Spleen (tissue), 11 donors: ENCODE results near the gene S100A16. TPM values are rescaled to one million over a fixed set of nuclear protein-coding genes. Genes with fewer than 3 reads are reported as not detected.

ENCODE experiments used
- DNase-seq: peaks from one replicate; pipeline ENCODE4 v3.0.0-alpha.2; 2020
- H3K27ac ChIP-seq, 8 donors: fragments of 200-600 bp; sonication (generic) in 7 of 8; 1 replicate in 4 of 8; 2 replicates in 4 of 8; pipeline versions ENCODE4 v1.5.0 to v1.8.0; 2016 to 2021; ENCODE audit warnings: inconsistent platforms in 4 of 8, mild to moderate bottlenecking in 4 of 8, moderate library complexity in 1 of 8
- H3K27me3 ChIP-seq, 7 donors: fragments of 200-600 bp; sonication (generic) in 6 of 7; replicated peaks in 1 of 7; 1 replicate in 4 of 7; 2 replicates in 3 of 7; pipeline versions ENCODE4 v1.5.0 to v1.8.0; 2016 to 2021; ENCODE audit warnings: inconsistent platforms in 3 of 7, mild to moderate bottlenecking in 1 of 7
- H3K36me3 ChIP-seq, 6 donors: fragments of 200-600 bp; sonication (generic) in 5 of 6; 1 replicate in 4 of 6; 2 replicates in 2 of 6; pipeline versions ENCODE4 v1.5.0 to v1.8.0; 2016 to 2021; ENCODE audit warnings: inconsistent platforms in 2 of 6
- H3K4me1 ChIP-seq, 6 donors: fragments of 200-600 bp; sonication (generic) in 5 of 6; 1 replicate in 3 of 6; 2 replicates in 3 of 6; pipeline versions ENCODE4 v1.5.0 to v1.8.0; 2016 to 2021; ENCODE audit warnings: inconsistent platforms in 3 of 6
- H3K4me3 ChIP-seq, 8 donors: fragments of 200-600 bp; sonication (generic) in 7 of 8; 1 replicate in 4 of 8; 2 replicates in 4 of 8; pipeline versions ENCODE4 v1.5.0 to v1.8.0; 2016 to 2021; ENCODE audit warnings: inconsistent platforms in 4 of 8, mild to moderate bottlenecking in 4 of 8, moderate library complexity in 2 of 8
- H3K9me3 ChIP-seq, 8 donors: fragments of 200-600 bp; sonication (generic) in 7 of 8; 1 replicate in 4 of 8; 2 replicates in 4 of 8; pipeline versions ENCODE4 v1.5.0 to v1.8.0; 2016 to 2021; ENCODE audit warnings: inconsistent platforms in 4 of 8
- CTCF ChIP-seq, 11 experiments: fragments of 200-600 bp in 7 of 11; fragments of 450-650 bp in 4 of 11; sonication (generic) in 4 of 11; IDR thresholded peaks in 8 of 11; conservative IDR thresholded peaks in 3 of 11; 1 replicate in 7 of 11; 2 replicates in 4 of 11; pipeline versions ENCODE4 v1.4.0 to v1.8.0; 2016 to 2021; ENCODE audit warnings: antibody characterized with exemption in 11 of 11, inconsistent platforms in 4 of 11, mild to moderate bottlenecking in 1 of 11
- POLR2A ChIP-seq, 3 donors: fragments of 450-650 bp; IDR thresholded peaks; one replicate each; pipeline ENCODE4 v1.5.1; 2017; ENCODE audit warnings: antibody characterized with exemption in 3 of 3, mild to moderate bottlenecking in 1 of 3
- POLR2AphosphoS5 ChIP-seq, 3 donors: sonication (generic); formaldehyde crosslinking; IDR thresholded peaks; one replicate each; pipeline ENCODE4 v1.5.1; 2017; ENCODE audit warnings: antibody characterized with exemption in 3 of 3
- WGBS, 5 donors: extraction: QIAGEN DNeasy Blood & Tissue Kit in 3 of 5; methylation state at CpG; one replicate each; pipeline versions ENCODE4 v1.1.5 to v1.1.7; 2013 to 2018; 5-methylcytosine and 5-hydroxymethylcytosine counted together
- intact Hi-C: fragments of 100-400 bp; cut with DNase I; formaldehyde crosslinking; loops from one replicate; pipeline ENCODE4 v1.15.0; 2023; ENCODE audit warnings: low total_unique reads
- polyA plus RNA-seq, 3 donors: library from polyadenylated mRNA; stranded (reverse); fragments of 200-250 nt; gene quantifications; one replicate each; pipeline ENCODE4 v1.2.1, GENCODE V29; 2013
- total RNA-seq, 7 donors: library from RNA; depleted of rRNA in 3 of 7; stranded (reverse); fragments of >200 nt in 3 of 7; fragmentation: NEBNext Ultra II Directional in 4 of 7; extraction: Animal tissue kit (Norgen Biotek cat#: 25700) in 4 of 7; gene quantifications; one replicate each; pipeline versions ENCODE4 v1.1.0 to v1.2.1, GENCODE V29; 2016 to 2021
- donor health status: healthy with polysubstance abuse.
- donor health status: DM: no; HTN: no; CAD: no; lungs with moderate emphysema.
- donor health status: DM: no; HTN: no; CAD: no.
- donor health status: Bipolar disorder and iron deficiency.
- donor health status: healthy.
- donor health status: DM: no; HTN: no; CAD: no.
- donor health status: DM: yes; HTN: yes; CAD: no.

The S100A16 gene
- total and polyA plus RNA-seq, 10 donors: 52.0 to 111 (median 91.6) TPM

- no peak overlapping the region for H3K4me3 ChIP-seq
- no peaks in the 10 kb centered on the region for H3K36me3 ChIP-seq
- no peak for TF ChIP-seq POLR2AphosphoS5 (IDR thresholded peaks at IDR 0.05)
- TF ChIP-seq CTCF (IDR thresholded peaks at IDR 0.05 in 8 of 11, conservative IDR thresholded peaks at IDR 0.05 in 3 of 11): no peak
- no peak for TF ChIP-seq POLR2A (IDR thresholded peaks at IDR 0.05)
- H3K9me3 ChIP-seq: no peaks in the 10 kb centered on the region
- intact Hi-C loops: loop anchor here (5.0 kb wide), 1 partner anchor 46 kb away; the partner anchor contains the start of gene S100A14
- H3K4me1 ChIP-seq: peaks cover 22 to 54% (median 37%) of the 10 kb centered on the region in 6 donors
- DNase-seq: no peak
- 63 to 78% (median 75%) methylated on average over 7 of the region's 7 CpGs for WGBS, 5 donors
- H3K27me3 ChIP-seq: peaks cover 0 to 4% (median 0%) of the 10 kb centered on the region in 7 donors
- no peak overlapping the region for H3K27ac ChIP-seq
These were observed 41.2 kb downstream of the S100A16 start for GRCh38 chr1:153571706-153572105.

GRCh38 chr1:153570874-153571273 is 42.1 kb downstream of the S100A16 start:
- DNase-seq: no peak
- Histone ChIP-seq H3K9me3 (no peaks in the 10 kb centered on the region), H3K4me1 (peaks cover 29 to 61% (median 45%) of the 10 kb centered on the region in 6 donors), H3K27ac (no peak overlapping the region), H3K27me3 (no peaks in the 10 kb centered on the region), H3K36me3 (no peaks in the 10 kb centered on the region), H3K4me3 (no peak overlapping the region)
- 94 to 97% (median 96%) methylated on average over 5 of the region's 5 CpGs for WGBS, 5 donors
- TF ChIP-seq POLR2A (IDR thresholded peaks at IDR 0.05) (no peak), CTCF (IDR thresholded peaks at IDR 0.05 in 8 of 11, conservative IDR thresholded peaks at IDR 0.05 in 3 of 11) (no peak), POLR2AphosphoS5 (IDR thresholded peaks at IDR 0.05) (no peak)
- intact Hi-C loops: loop anchor here (5.0 kb wide), 1 partner anchor 46 kb away; the partner anchor contains the start of gene S100A14

- H3K36me3 ChIP-seq: no peaks in the 10 kb centered on the region
- peaks cover 32 to 73% (median 52%) of the 10 kb centered on the region in 6 donors for H3K4me1 ChIP-seq
- no peak overlapping the region for H3K4me3 ChIP-seq
- intact Hi-C loops: loop anchor here (5.0 to 10.0 kb wide), 2 partner anchors 37 to 215 kb away; partner anchors contain the start of gene S100A9
- 86 to 93% (median 90%) methylated on average over 8 of the region's 8 CpGs for WGBS, 5 donors
- DNase-seq: no peak
- no peak for TF ChIP-seq CTCF (IDR thresholded peaks at IDR 0.05 in 8 of 11, conservative IDR thresholded peaks at IDR 0.05 in 3 of 11)
- TF ChIP-seq POLR2AphosphoS5 (IDR thresholded peaks at IDR 0.05): no peak
- TF ChIP-seq POLR2A (IDR thresholded peaks at IDR 0.05): no peak
- no peaks in the 10 kb centered on the region for H3K27me3 ChIP-seq
- no peaks in the 10 kb centered on the region for H3K9me3 ChIP-seq
- no peak overlapping the region for H3K27ac ChIP-seq
These were observed 43.5 kb downstream of the S100A16 start for GRCh38 chr1:153569465-153569864.

- DNase-seq: peak; percentile 94
- Histone ChIP-seq H3K4me1 (peaks cover 32 to 67% (median 49%) of the 10 kb centered on the region in 6 donors), H3K9me3 (no peaks in the 10 kb centered on the region), H3K36me3 (no peaks in the 10 kb centered on the region), H3K27ac (peak overlapping the region in 2 of 8 donors; percentile 29 to 93), H3K4me3 (peak overlapping the region in 4 of 8 donors; percentile 6 to 47 (median 16)), H3K27me3 (no peaks in the 10 kb centered on the region)
- intact Hi-C loops: loop anchor here (1.0 to 10.0 kb wide), 3 partner anchors 36 to 214 kb away; partner anchors contain the start of gene S100A9
- whole genome bisulfite sequencing, 5 donors: 11 to 19% (median 16%) methylated on average over 24 to 25 of the region's 25 CpGs
- TF ChIP-seq CTCF (IDR thresholded peaks at IDR 0.05 in 8 of 11, conservative IDR thresholded peaks at IDR 0.05 in 3 of 11) (peak; percentile 94 to 100 (median 99)), POLR2AphosphoS5 (IDR thresholded peaks at IDR 0.05) (peak; percentile 47 to 68 (median 52)), POLR2A (IDR thresholded peaks at IDR 0.05) (no peak)
These were observed 44.4 kb downstream of the S100A16 start for GRCh38 chr1:153568367-153569099.
